ENCODE results near the gene CNGA4.

DNA sequence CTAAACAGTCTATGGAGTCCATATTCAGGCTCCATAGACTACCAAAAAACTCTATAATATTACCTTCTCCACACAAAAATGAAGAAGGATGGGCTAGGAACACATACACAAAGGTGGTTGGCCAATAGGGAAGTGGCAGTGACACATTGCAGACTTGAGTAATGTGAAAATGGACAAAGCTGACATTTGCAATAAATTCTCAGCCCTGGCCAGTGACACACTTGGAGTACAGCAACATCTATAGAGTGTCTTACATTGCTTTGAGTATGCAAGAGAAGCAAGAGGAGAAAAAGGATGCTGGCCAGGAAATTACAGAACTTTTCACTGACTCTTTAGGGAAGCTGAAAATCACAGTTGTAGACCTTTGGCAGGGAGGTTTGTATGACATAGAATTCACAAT, 47.1 kb upstream of the CNGA4 start:
- TF ChIP-seq EZH2phosphoT487 (IDR thresholded peaks at IDR 0.05; ENCODE audit: borderline replicate concordance, low read length), result no peak
- TF ChIP-seq EZH2 (IDR thresholded peaks at IDR 0.05; ENCODE audit: low read length, unreplicated experiment), result no peak
- TF ChIP-seq, protein P1, sequence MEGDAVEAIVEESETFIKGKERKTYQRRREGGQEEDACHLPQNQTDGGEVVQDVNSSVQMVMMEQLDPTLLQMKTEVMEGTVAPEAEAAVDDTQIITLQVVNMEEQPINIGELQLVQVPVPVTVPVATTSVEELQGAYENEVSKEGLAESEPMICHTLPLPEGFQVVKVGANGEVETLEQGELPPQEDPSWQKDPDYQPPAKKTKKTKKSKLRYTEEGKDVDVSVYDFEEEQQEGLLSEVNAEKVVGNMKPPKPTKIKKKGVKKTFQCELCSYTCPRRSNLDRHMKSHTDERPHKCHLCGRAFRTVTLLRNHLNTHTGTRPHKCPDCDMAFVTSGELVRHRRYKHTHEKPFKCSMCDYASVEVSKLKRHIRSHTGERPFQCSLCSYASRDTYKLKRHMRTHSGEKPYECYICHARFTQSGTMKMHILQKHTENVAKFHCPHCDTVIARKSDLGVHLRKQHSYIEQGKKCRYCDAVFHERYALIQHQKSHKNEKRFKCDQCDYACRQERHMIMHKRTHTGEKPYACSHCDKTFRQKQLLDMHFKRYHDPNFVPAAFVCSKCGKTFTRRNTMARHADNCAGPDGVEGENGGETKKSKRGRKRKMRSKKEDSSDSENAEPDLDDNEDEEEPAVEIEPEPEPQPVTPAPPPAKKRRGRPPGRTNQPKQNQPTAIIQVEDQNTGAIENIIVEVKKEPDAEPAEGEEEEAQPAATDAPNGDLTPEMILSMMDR (conservative IDR thresholded peaks at IDR 0.05; ENCODE audit: low read depth, low read length), result no peak

Data from PC-3 (cell line).